Measurements from ENCODE around the gene WBP1.

The WBP1 gene

GRCh38 chr2:74498500-74499266 lies 40.4 kb downstream of the WBP1 start:
- no peak for TF ChIP-seq CTCF (IDR thresholded peaks at IDR 0.05; ENCODE audit: insufficient read depth, low read depth, low read length, missing control alignments)
- peak; percentile 55 for DNase-seq (ENCODE audit: low read depth)
- peak overlapping the region; percentile 40 for H3K4me3 ChIP-seq (ENCODE audit: low read length)

- no peak for TF ChIP-seq CTCF (IDR thresholded peaks at IDR 0.05; ENCODE audit: insufficient read depth, low read depth, low read length, missing control alignments)
- H3K4me3 ChIP-seq (ENCODE audit: low read length) = peak within 1 kb of the TSS; percentile 40
- DNase-seq (ENCODE audit: low read depth) = no peak
Measured at GRCh38 chr2:74499267-74499939, 41.2 kb downstream of the WBP1 start, which contains the start of gene LBX2. TSS of gene LBX2 (minus strand) at chr2:74499603. CDS start at chr2:74499537, 66 bp downstream.

- H3K4me3 ChIP-seq (ENCODE audit: low read length) = no peak overlapping the region
- TF ChIP-seq CTCF (IDR thresholded peaks at IDR 0.05; ENCODE audit: insufficient read depth, low read depth, low read length, missing control alignments) = no peak
- DNase-seq (ENCODE audit: low read depth) = no peak
Measured at GRCh38 chr2:74499940-74500577, 41.8 kb downstream of the WBP1 start.

GRCh38 chr2:74500578-74500946 lies 42.3 kb downstream of the WBP1 start:
- H3K4me3 ChIP-seq (ENCODE audit: low read length) = no peak overlapping the region
- no peak for DNase-seq (ENCODE audit: low read depth)
- TF ChIP-seq CTCF (IDR thresholded peaks at IDR 0.05; ENCODE audit: insufficient read depth, low read depth, low read length, missing control alignments) = no peak

GRCh38 chr2:74501335-74502071 lies 43.3 kb downstream of the WBP1 start:
- no peak for TF ChIP-seq CTCF (IDR thresholded peaks at IDR 0.05; ENCODE audit: insufficient read depth, low read depth, low read length, missing control alignments)
- no peak for DNase-seq (ENCODE audit: low read depth)
- no peak overlapping the region for H3K4me3 ChIP-seq (ENCODE audit: low read length)

- peak overlapping the region; percentile 55 for H3K4me3 ChIP-seq (ENCODE audit: low read length)
- DNase-seq (ENCODE audit: low read depth) = no peak
- no peak for TF ChIP-seq CTCF (IDR thresholded peaks at IDR 0.05; ENCODE audit: insufficient read depth, low read depth, low read length, missing control alignments)
Measured at GRCh38 chr2:74502147-74502719, 44.0 kb downstream of the WBP1 start.

Data from epithelial cell of esophagus (primary cell).